ENCODE measurements around the gene ZNF148.

Gene ZNF148

GRCh38 chr3:125206934-125207333, 168.2 kb downstream of the ZNF148 start:
- H3K4me3 ChIP-seq (ENCODE audit: control insufficient read depth, low read depth, low read length): no peak overlapping the region
- TF ChIP-seq, protein P1, sequence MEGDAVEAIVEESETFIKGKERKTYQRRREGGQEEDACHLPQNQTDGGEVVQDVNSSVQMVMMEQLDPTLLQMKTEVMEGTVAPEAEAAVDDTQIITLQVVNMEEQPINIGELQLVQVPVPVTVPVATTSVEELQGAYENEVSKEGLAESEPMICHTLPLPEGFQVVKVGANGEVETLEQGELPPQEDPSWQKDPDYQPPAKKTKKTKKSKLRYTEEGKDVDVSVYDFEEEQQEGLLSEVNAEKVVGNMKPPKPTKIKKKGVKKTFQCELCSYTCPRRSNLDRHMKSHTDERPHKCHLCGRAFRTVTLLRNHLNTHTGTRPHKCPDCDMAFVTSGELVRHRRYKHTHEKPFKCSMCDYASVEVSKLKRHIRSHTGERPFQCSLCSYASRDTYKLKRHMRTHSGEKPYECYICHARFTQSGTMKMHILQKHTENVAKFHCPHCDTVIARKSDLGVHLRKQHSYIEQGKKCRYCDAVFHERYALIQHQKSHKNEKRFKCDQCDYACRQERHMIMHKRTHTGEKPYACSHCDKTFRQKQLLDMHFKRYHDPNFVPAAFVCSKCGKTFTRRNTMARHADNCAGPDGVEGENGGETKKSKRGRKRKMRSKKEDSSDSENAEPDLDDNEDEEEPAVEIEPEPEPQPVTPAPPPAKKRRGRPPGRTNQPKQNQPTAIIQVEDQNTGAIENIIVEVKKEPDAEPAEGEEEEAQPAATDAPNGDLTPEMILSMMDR (conservative IDR thresholded peaks at IDR 0.05; ENCODE audit: control insufficient read depth, insufficient read depth, low read depth, low read length): no peak
- no peak for DNase-seq (ENCODE audit: low read depth)

GRCh38 chr3:125203731-125204130, 171.4 kb downstream of the ZNF148 start:
- no peak for DNase-seq (ENCODE audit: low read depth)
- H3K4me3 ChIP-seq (ENCODE audit: control insufficient read depth, low read depth, low read length): no peak overlapping the region
- TF ChIP-seq, protein P1 (conservative IDR thresholded peaks at IDR 0.05; ENCODE audit: control insufficient read depth, insufficient read depth, low read depth, low read length): no peak

GRCh38 chr3:125202197-125202596, 172.9 kb downstream of the ZNF148 start:
- H3K4me3 ChIP-seq (ENCODE audit: control insufficient read depth, low read depth, low read length): no peak overlapping the region
- peak; percentile 40 for DNase-seq (ENCODE audit: low read depth)
- TF ChIP-seq, protein P1 (conservative IDR thresholded peaks at IDR 0.05; ENCODE audit: control insufficient read depth, insufficient read depth, low read depth, low read length): peak; percentile 44

- no peak overlapping the region for H3K4me3 ChIP-seq (ENCODE audit: control insufficient read depth, low read depth, low read length)
- no peak for DNase-seq (ENCODE audit: low read depth)
- TF ChIP-seq, protein P1 (conservative IDR thresholded peaks at IDR 0.05; ENCODE audit: control insufficient read depth, insufficient read depth, low read depth, low read length): no peak
These were observed 174.4 kb downstream of the ZNF148 start for GRCh38 chr3:125200731-125201139.

GRCh38 chr3:125194849-125195601, 180.1 kb downstream of the ZNF148 start:
- DNase-seq (ENCODE audit: low read depth): peak; percentile 59
- TF ChIP-seq, protein P1 (conservative IDR thresholded peaks at IDR 0.05; ENCODE audit: control insufficient read depth, insufficient read depth, low read depth, low read length): no peak
- H3K4me3 ChIP-seq (ENCODE audit: control insufficient read depth, low read depth, low read length): no peak overlapping the region

GRCh38 chr3:125194061-125194848, 180.9 kb downstream of the ZNF148 start:
- no peak overlapping the region for H3K4me3 ChIP-seq (ENCODE audit: control insufficient read depth, low read depth, low read length)
- TF ChIP-seq, protein P1 (conservative IDR thresholded peaks at IDR 0.05; ENCODE audit: control insufficient read depth, insufficient read depth, low read depth, low read length): no peak
- no peak for DNase-seq (ENCODE audit: low read depth)
